K562 (cell line): ENCODE results near the gene PFN3. TPM values are rescaled to one million over a fixed set of nuclear protein-coding genes. Genes with fewer than 3 reads are reported as not detected.

Experiments
- BACH1 ChIP-seq: fragments of 200-800 bp; sonication (Bioruptor generic); IDR thresholded peaks from 2 replicates; pipeline ENCODE4 v1.6.1; 2016; ENCODE audit warnings: missing genetic modification characterization, missing compliant biosample characterization
- BCOR ChIP-seq: fragments of 450-650 bp; IDR thresholded peaks from 2 replicates; pipeline ENCODE4 v1.6.1; 2016
- E2F8 ChIP-seq: fragments of 450-650 bp; IDR thresholded peaks from 2 replicates; pipeline ENCODE4 v1.7.1; 2018; ENCODE audit warnings: mild to moderate bottlenecking, low read depth; ENCODE audit not compliant: partially characterized antibody
- FOXA1 ChIP-seq: fragments of 450-650 bp; IDR thresholded peaks from 2 replicates; pipeline ENCODE4 v1.6.1; 2016; ENCODE audit warnings: mild to moderate bottlenecking, borderline replicate concordance
- MTA3 ChIP-seq: fragments of 450-650 bp; formaldehyde crosslinking; IDR thresholded peaks from 2 replicates; pipeline ENCODE4 v1.6.1; 2017; ENCODE audit warnings: mild to moderate bottlenecking, borderline replicate concordance
- NFE2 ChIP-seq: IDR thresholded peaks from 2 replicates; pipeline ENCODE4 v1.6.1; 2014; ENCODE audit warnings: antibody characterized with exemption, low read depth
- PCBP2 ChIP-seq: fragments of 200-400 bp; formaldehyde crosslinking; IDR thresholded peaks from 2 replicates; pipeline ENCODE4 v1.6.1; 2018; ENCODE audit warnings: low read length, low read depth, mild to moderate bottlenecking, moderate library complexity; ENCODE audit not compliant: poor library complexity, severe bottlenecking
- RBM22 ChIP-seq: fragments of 200-400 bp; formaldehyde crosslinking; IDR thresholded peaks from 2 replicates; pipeline ENCODE4 v1.6.1; 2018; ENCODE audit warnings: low read length, low read depth; ENCODE audit not compliant: poor library complexity, severe bottlenecking
- REST ChIP-seq, 2 experiments: fragments of 450-650 bp; formaldehyde crosslinking in 1 of 2; IDR thresholded peaks; 2 replicates each; pipeline versions ENCODE4 v1.4.0 to v1.6.1; 2014 to 2020; ENCODE audit warnings: mild to moderate bottlenecking in 2 of 2, borderline replicate concordance in 1 of 2, low read depth in 1 of 2
- YBX1 ChIP-seq: fragments of 450-650 bp; IDR thresholded peaks from 2 replicates; pipeline ENCODE4 v1.7.1; 2016; ENCODE audit warnings: mild to moderate bottlenecking
- ZKSCAN1 ChIP-seq: fragments of 150-350 bp; IDR thresholded peaks from 2 replicates; pipeline ENCODE4 v1.6.1; 2016; ENCODE audit warnings: low read depth, low read length
- ZKSCAN8 ChIP-seq: fragments of 200-800 bp; sonication (Bioruptor generic); IDR thresholded peaks from 2 replicates; pipeline ENCODE4 v1.6.1; 2016; ENCODE audit warnings: missing genetic modification characterization, missing compliant biosample characterization
- ZNF197 ChIP-seq: fragments of 200-800 bp; sonication (Bioruptor generic); IDR thresholded peaks from 2 replicates; pipeline ENCODE4 v1.6.1; 2016; ENCODE audit warnings: low read depth, missing genetic modification characterization, missing compliant biosample characterization
- polyA plus RNA-seq, 8 experiments: library from polyadenylated mRNA; depleted of rRNA in 4 of 8; stranded (reverse) in 5 of 8; unstranded in 3 of 8; fragments of >200 nt; fragmentation: Nextera tagmentation in 2 of 8; fragmentation: Illumina TruSeq in 1 of 8; extraction: Ambion mirVana in 2 of 8; extraction: Trizol in 1 of 8; gene quantifications; 2 replicates each; pipeline versions ENCODE4 v1.2.1 to v1.2.3, GENCODE V29; 2011 to 2014; ENCODE audit warnings: inconsistent platforms in 1 of 8, missing spikeins in 1 of 8
- total RNA-seq, 7 experiments: library from RNA; depleted of rRNA in 6 of 7; stranded (reverse); fragments of >200 nt in 6 of 7; fragmentation: Illumina TruSeq in 2 of 7; extraction: Trizol in 2 of 7; gene quantifications; 2 replicates each; pipeline versions ENCODE4 v1.2.1 to v1.2.3, GENCODE V29; 2011 to 2021; ENCODE audit warnings: low replicate concordance in 1 of 7

PFN3 gene
- total and polyA plus RNA-seq, 9 of the 15 experiments (the other 6 are each of a cell fraction or from before 2014, with no cell fraction given), result not detected

GRCh38 chr5:177403792-177404640 lies 3.6 kb upstream of the PFN3 start (continued):
- TF ChIP-seq REST (IDR thresholded peaks at IDR 0.05; ENCODE audit: borderline replicate concordance), result peak; percentile 89
- peak; percentile 58; the same call in 1 of the 2 replicates for TF ChIP-seq REST (CRISPR knock-in tag; IDR thresholded peaks at IDR 0.05; ENCODE audit: low read depth)
- peak; percentile 73 for TF ChIP-seq RBM22
- TF ChIP-seq MTA3, result 0 out of 2 replicates have a peak, but pooled peaks have one; percentile 47
- TF ChIP-seq ZKSCAN8 (CRISPR knock-in tag), result no peak
- TF ChIP-seq ZNF197 (CRISPR knock-in tag), result no peak
- no peak for TF ChIP-seq YBX1
- TF ChIP-seq E2F8, result no peak
- 0 out of 2 replicates have a peak, but pooled peaks have one; percentile 40 for TF ChIP-seq ZKSCAN1
- TF ChIP-seq BCOR, result no peak; the same call in 1 of the 2 replicates
- no peak for TF ChIP-seq FOXA1
- no peak for TF ChIP-seq BACH1 (tag)
- TF ChIP-seq PCBP2, result no peak
- no peak for TF ChIP-seq NFE2
